Body of pancreas (tissue), 4 donors: ENCODE data around the gene TBL2.

ENCODE experiments used
- CTCF ChIP-seq, 7 experiments: fragments of 450-650 bp in 4 of 7; fragments of 200-600 bp in 3 of 7; sonication (generic) in 3 of 7; IDR thresholded peaks; one replicate each; pipeline ENCODE4 v1.5.1; 2016 to 2019; ENCODE audit warnings: antibody characterized with exemption in 7 of 7
- POLR2A ChIP-seq, 3 donors: fragments of 450-650 bp; IDR thresholded peaks; one replicate each; pipeline ENCODE4 v1.6.1; 2016; ENCODE audit warnings: antibody characterized with exemption in 3 of 3, mild to moderate bottlenecking in 2 of 3

GRCh38 chr7:73544678-73545077, 33.7 kb downstream of the TBL2 start:
- no peak for TF ChIP-seq POLR2A (IDR thresholded peaks at IDR 0.05)
- TF ChIP-seq CTCF (IDR thresholded peaks at IDR 0.05): no peak
